NCI-H226 (cell line): ENCODE data around the gene ELF4.
A peak's percentile ranks its signal among the peaks of the same experiment; 100 is the strongest.

Experiments
- DNase-seq: peaks from one replicate; pipeline ENCODE4 v3.0.0-alpha.2; 2015

The ELF4 gene

DNA sequence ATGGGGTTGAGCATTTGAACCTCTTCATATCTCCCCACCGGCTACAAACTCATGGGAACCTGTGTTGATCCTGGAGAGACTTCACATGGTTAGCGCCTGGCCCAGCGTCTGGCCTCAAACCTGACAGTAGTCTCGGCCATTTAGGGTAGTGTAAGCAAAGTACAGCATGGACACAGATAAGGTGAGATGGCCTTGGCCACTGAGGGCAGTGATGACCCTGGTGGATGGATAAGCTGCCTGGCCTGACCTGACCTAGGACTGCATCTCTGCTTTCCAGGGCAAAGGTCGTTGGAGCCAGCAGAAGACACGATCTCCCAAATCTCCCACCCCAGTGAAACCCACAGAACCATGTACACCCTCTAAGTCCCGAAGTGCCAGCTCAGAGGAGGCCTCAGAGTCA, 76.1 kb downstream of the ELF4 start:
- no peak for DNase-seq

GRCh38 chrX:130032552-130032951, 77.7 kb downstream of the ELF4 start:
- no peak for DNase-seq

- DNase-seq: no peak
Measured at GRCh38 chrX:130030826-130031225, 79.5 kb downstream of the ELF4 start.

DNA sequence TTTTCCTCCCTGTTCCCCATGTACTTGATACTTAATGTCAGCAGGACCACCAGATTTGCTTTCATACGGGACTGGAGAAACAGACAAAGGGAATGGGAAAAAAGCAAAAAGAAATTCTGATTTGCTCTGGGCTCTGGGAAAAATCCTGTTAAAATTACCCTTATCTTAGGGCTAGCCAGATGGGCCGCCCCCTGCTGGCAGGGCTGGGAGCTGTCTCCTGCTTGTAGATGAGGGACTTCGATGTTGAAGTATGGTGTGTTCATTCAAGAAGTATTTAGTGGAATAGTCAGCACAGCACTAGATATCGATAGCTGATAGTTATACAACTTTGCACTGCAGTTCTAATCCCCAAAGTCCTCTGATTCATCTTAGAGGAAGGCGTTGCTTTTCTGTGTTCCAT, 82.1 kb downstream of the ELF4 start:
- no peak for DNase-seq

DNA sequence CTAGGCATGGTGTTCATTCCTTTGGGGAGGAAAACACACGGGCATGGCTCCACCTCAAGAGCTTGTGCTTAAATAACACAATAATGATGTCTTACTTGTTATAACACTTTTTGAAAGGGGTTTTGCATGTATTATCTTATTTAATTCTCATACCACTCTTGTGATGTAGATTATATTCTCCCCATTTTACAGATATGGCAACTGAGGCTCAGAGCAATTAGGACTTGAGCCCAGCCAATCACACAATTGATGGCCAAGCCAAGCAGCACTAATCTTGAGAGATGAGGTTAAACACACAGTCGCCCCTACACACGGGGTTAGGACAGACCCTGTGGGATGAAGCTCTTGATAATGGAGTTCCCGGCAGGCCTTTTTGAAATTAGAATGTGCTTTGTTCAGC, 82.7 kb downstream of the ELF4 start:
- DNase-seq: no peak

DNA sequence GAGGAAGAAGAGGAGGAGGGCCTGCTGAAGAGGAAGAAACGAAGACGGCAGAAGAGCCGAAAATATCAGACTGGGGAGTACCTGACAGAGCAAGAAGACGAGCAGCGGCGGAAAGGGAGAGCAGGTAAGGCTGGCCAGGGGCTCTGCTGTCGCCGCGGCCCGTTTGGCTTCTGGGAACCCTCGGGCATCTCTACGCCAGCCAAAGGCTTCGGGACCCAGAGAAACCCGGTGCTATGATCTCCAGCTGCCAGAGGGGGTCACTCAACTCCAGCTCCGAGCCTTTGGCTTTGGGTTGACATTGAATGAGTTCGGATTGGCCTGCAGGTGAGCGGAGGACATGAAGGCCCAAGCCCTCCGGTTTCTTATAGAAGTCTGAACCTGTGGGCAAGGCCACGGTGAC, 85.0 kb downstream of the ELF4 start:
- DNase-seq: no peak

GRCh38 chrX:130024127-130024526, 86.2 kb downstream of the ELF4 start:
- DNase-seq: peak; percentile 24

- no peak for DNase-seq
Measured at GRCh38 chrX:130020661-130021324, 89.5 kb downstream of the ELF4 start.

DNA sequence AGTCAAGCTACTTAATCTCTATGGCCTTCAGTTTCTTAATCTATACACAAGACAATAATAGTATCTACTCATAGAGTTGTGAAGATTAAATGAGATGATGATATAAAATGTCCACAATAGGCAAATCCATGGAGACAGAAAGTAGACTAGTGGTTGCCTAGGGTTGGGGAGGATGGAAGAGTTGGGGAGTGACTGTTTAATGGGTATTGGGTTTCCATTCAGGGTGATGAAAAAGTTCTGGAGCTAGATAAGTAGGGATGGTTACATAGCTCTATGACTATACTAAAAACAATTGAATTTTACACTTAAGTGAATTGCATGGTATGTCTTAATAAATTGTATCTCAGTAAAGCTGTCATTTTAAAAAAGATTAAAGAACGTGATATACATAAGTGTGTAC, 92.2 kb downstream of the ELF4 start:
- DNase-seq: no peak

DNA sequence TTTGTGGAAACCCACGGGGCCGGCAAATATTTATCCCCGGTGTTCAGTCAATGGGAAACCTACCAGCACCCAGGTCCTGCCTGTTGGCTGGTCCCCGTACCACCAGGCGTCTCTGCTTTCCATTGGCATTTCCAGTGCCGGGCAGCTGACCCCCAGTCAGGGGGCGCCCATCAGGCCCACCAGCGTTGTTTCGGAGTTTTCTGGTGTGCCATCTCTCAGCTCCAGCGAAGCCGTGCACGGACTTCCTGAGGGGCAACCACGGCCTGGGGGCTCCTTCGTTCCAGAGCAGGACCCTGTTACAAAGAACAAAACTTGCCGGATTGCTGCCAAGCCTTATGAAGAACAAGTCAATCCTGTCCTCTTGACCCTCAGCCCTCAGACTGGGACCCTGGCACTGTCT, 95.1 kb downstream of the ELF4 start:
- no peak for DNase-seq
